Activated CD4-positive, alpha-beta memory T cell treated with anti-CD3 and anti-CD28 coated beads, Interleukin-2, amount 10 ng/mL, durations not matched to agents 7 days and 5 days (primary cell): ENCODE data around the gene ECHDC3. TPM values are rescaled to one million over a fixed set of nuclear protein-coding genes. Genes with fewer than 3 reads are reported as not detected.

ENCODE experiments used
- CTCF ChIA-PET: fragments of 350-600 bp; sonication (Branson Sonifier 250); formaldehyde crosslinking; loops from one replicate; lab custom pipeline; 2021; ENCODE audit warnings: antibody characterized with exemption, inconsistent platforms; lab: Charles Lee
- POLR2A ChIA-PET: fragments of 350-600 bp; sonication (Branson Sonifier 250); formaldehyde crosslinking; loops from one replicate; lab custom pipeline; 2021; ENCODE audit warnings: antibody characterized with exemption; lab: Charles Lee
- DNase-seq: peaks from one replicate; pipeline ENCODE4 v3.0.0-alpha.2; 2020
- H3K27ac Mint-ChIP-seq: one replicate; pipeline ENCODE4 v1.8.0; 2021; ENCODE audit warnings: mild to moderate bottlenecking, mixed read lengths
- H3K27me3 Mint-ChIP-seq: one replicate; pipeline ENCODE4 v1.8.0; 2021; ENCODE audit warnings: mixed read lengths
- H3K36me3 Mint-ChIP-seq: one replicate; pipeline ENCODE4 v1.8.0; 2021; ENCODE audit warnings: low read depth, mixed read lengths
- H3K4me1 Mint-ChIP-seq: one replicate; pipeline ENCODE4 v1.8.0; 2021; ENCODE audit warnings: mixed read lengths
- H3K4me3 Mint-ChIP-seq: one replicate; pipeline ENCODE4 v1.8.0; 2021; ENCODE audit warnings: mild to moderate bottlenecking, mixed read lengths
- H3K9me3 Mint-ChIP-seq: one replicate; pipeline ENCODE4 v1.8.0; 2021; ENCODE audit warnings: mixed read lengths
- total RNA-seq, 2 experiments: library from RNA; stranded (reverse); gene quantifications; one replicate each; pipeline ENCODE4 v1.2.3, GENCODE V29; 2021

The ECHDC3 gene
- total RNA-seq, 2 experiments from 2014 or later: not detected

DNA sequence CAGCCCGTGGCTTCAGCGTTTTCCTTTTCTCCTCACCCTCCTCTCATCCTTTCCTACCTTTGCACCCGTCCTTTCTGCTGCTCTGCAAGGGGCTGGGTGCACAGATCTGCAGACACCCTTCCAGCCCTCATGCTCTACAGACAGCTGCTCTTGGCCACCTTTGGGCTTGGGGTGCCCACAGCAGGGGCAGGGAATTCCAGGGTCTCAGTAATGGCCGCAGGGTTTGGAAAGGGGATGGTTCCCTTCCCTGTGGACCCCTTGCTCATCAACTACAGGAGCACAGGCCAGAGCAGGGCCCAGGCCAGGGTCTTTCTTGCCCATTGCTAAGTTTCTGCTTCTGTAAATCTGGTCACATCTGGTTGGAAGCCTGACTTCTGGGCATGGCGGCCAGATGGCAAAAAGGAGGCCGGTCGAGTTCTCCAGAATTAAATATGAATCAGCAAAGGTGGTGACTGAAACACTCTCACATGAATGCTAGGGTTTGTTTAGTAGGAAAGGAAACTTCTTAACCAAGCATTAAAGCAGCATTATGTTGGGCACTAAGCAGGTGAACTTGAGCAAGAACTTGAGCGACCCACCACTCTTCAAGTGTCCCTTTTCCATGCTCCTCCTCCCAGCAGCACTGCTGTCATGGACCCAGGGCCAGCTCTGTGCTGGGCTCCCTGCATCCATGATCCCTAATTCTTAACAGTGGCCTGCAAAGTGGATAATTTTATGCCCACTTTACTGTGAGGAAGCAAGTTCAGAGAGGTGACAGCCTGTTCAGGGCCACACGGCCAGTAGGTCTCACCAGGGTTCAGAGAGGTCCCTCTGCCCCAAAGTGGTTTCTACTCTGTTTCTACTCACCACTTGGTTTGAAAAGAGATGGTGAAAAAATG lies 1.5 kb downstream of the ECHDC3 start:
- ChIA-PET CTCF (no interaction called here), POLR2A (no interaction called here)
- no peak for DNase-seq
- Mint-ChIP-seq H3K9me3 (peaks cover 2% of the 10 kb centered on the region), H3K4me1 (peaks cover 5% of the 10 kb centered on the region), H3K4me3 (no peak overlapping the region), H3K27me3 (peaks cover 32% of the 10 kb centered on the region), H3K27ac (no peak overlapping the region), H3K36me3 (no peaks in the 10 kb centered on the region)

DNA sequence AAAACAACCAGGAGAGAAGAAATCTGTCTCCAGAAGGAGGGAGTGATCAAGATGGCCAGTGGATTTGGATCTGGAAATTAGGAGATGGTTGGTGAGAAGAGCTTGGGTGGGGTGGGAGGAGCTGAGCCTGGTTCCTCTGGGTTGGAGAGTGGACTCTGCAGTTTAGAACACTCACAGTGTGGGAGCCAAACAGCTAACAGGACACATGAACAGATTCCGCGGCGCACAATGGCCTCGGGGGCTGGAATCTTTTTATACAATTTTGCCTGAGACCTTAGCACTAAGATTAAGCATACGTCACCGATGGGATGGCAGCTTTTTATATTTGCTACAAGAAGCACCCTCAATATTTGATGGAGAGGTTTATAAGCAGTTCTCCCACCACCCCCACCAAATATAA lies 2.9 kb downstream of the ECHDC3 start:
- POLR2A ChIA-PET: no interaction called here
- H3K27me3 Mint-ChIP-seq: peaks cover 32% of the 10 kb centered on the region

DNA sequence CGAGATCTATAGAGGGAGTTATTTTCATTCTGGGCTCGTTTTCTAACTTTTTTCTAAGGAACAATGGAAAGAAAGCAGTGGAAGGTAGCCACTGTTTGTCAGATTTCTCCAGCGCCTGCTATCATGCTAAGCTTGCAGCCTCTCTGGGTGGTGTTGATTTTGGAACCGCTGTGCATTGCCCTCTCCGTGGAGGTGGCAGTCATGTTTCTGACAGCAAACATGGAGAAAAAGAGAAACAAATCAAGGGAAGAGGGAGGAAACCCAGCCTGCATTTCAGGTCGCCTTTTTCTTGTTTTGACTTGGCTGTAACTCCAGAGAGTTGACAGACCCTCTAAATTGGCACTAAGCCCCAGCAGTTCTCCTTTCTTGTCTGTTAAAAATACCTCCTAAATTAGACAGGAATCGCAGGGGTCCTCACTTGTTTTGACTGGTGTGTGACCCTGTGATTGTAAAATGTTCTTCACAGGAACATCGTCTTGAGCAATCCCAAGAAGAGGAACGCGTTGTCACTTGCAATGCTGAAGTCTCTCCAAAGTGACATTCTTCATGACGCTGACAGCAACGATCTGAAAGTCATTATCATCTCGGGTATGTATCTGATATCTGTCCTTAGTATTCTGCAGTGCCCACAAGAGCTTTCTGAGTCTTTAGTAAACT lies 4.8 kb downstream of the ECHDC3 start:
- H3K27ac Mint-ChIP-seq: no peak overlapping the region

More for the DNA sequence above, 2.9 kb downstream of the ECHDC3 start:
- CTCF ChIA-PET: no interaction called here
- no peak overlapping the region for H3K4me3 Mint-ChIP-seq
- no peak overlapping the region for H3K27ac Mint-ChIP-seq
- DNase-seq: no peak
- H3K4me1 Mint-ChIP-seq: peaks cover 5% of the 10 kb centered on the region
- no peaks in the 10 kb centered on the region for H3K36me3 Mint-ChIP-seq
- H3K9me3 Mint-ChIP-seq: peaks cover 2% of the 10 kb centered on the region

DNA sequence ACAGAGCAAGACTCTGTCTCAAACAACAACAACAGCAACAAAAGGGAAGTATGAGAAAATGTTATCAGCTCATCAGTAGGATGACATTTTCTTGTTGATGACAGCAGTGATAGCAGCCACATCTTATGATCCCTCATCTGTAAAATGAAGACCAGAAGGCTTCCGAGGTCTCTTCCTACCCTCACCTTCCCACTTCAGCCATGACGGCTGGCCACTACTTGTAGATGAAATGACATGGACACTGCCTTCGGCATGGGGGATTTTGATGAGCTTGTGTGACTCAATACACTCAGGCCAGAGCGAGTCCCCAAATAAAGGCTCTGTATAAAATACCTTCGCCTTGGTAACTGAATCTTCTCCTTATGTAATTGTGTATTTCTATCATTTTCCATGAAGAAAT lies 6.7 kb downstream of the ECHDC3 start:
- DNase-seq: no peak
- ChIA-PET POLR2A (no interaction called here), CTCF (interaction anchor here (2.5 kb wide), 1 partner anchor 9 kb away, joined by 9 read pairs; no protein-coding TSS in a partner anchor)
- Mint-ChIP-seq H3K4me1 (no peaks in the 10 kb centered on the region), H3K36me3 (no peaks in the 10 kb centered on the region), H3K27ac (no peak overlapping the region), H3K9me3 (no peaks in the 10 kb centered on the region), H3K27me3 (peaks cover 17% of the 10 kb centered on the region), H3K4me3 (no peak overlapping the region)

More for the DNA sequence above, 4.8 kb downstream of the ECHDC3 start:
- no peak for DNase-seq
- Mint-ChIP-seq H3K4me3 (no peak overlapping the region), H3K27me3 (peaks cover 25% of the 10 kb centered on the region), H3K4me1 (peaks cover 2% of the 10 kb centered on the region), H3K36me3 (no peaks in the 10 kb centered on the region), H3K9me3 (no peaks in the 10 kb centered on the region)
- ChIA-PET CTCF (interaction anchor here (2.5 kb wide), 1 partner anchor 11 kb away, joined by 9 read pairs; no protein-coding TSS in a partner anchor), POLR2A (no interaction called here)

DNA sequence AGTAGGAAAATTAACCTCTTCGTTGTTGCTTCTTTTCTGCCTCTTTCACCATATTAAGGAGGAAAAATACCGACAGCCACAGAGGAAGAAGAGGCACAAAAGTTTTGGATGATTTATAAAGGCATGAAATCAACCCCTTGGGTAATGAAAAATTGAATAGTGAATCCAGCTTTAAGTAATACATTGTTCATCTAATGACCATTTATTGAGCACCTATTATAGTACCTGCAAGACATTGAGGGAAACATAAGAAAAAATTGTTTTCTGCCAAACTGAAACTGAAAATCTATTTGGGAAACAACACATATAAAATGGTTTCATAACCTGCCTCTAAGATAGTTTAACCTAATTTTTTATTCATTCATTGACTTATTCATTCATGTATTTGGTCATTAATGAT lies 8.2 kb downstream of the ECHDC3 start:
- Mint-ChIP-seq H3K27me3 (peaks cover 11% of the 10 kb centered on the region), H3K4me1 (no peaks in the 10 kb centered on the region), H3K27ac (no peak overlapping the region), H3K9me3 (no peaks in the 10 kb centered on the region), H3K4me3 (no peak overlapping the region), H3K36me3 (no peaks in the 10 kb centered on the region)
- ChIA-PET CTCF (no interaction called here), POLR2A (no interaction called here)
- DNase-seq: no peak

DNA sequence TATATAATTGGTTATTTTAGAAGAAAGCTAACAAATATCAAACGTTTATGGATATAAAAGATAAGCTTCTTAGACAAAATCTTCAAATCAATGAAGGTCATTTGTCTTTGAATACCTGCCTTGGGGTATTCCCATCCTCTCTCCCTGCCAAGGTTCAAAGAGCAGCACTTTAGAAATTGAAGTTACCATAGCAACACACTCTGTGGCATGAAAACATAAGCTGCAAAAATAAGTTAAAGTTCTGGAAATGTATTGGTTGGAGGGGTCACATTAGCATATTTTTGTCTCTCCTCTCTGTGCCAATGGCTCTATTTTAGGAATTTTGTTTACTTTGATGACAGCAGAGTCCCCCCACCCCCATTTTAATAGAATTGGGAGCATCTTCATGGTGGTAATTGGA lies 12.0 kb downstream of the ECHDC3 start:
- POLR2A ChIA-PET: no interaction called here
- H3K9me3 Mint-ChIP-seq: no peaks in the 10 kb centered on the region
- no peaks in the 10 kb centered on the region for H3K36me3 Mint-ChIP-seq
- H3K4me1 Mint-ChIP-seq: no peaks in the 10 kb centered on the region
- peaks cover 13% of the 10 kb centered on the region for H3K27me3 Mint-ChIP-seq
- CTCF ChIA-PET: interaction anchor here (1.8 to 5.6 kb wide), 2 partner anchors 29 to 241 kb away, joined by 4 to 71 read pairs; no protein-coding TSS in a partner anchor
- DNase-seq: no peak
- H3K4me3 Mint-ChIP-seq: no peak overlapping the region
- H3K27ac Mint-ChIP-seq: no peak overlapping the region

DNA sequence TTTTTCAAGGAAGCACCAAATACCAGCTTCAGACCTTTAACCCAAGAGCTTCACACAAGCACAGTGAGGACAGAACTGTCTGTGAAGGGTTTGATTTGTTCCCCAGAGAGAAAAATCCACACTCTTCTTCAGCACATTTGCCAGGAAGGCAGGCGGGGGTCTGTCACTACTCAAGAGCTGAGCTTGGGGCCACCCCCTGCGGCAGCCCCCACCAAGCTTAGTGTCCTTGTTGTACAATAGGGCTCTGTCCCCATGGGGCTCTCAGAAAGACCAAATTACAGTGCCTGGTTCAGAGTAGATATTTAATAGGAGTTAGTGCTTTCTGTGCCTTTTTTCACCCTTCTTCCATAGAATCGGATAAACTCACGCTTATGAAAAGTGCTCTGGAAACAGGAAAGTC lies 12.4 kb downstream of the ECHDC3 start:
- ChIA-PET CTCF (interaction anchor here (1.8 to 5.6 kb wide), 2 partner anchors 28 to 241 kb away, joined by 4 to 71 read pairs; no protein-coding TSS in a partner anchor), POLR2A (no interaction called here)
- Mint-ChIP-seq H3K27me3 (peaks cover 13% of the 10 kb centered on the region), H3K9me3 (no peaks in the 10 kb centered on the region), H3K4me1 (no peaks in the 10 kb centered on the region), H3K4me3 (no peak overlapping the region), H3K36me3 (no peaks in the 10 kb centered on the region), H3K27ac (no peak overlapping the region)
- DNase-seq: no peak

DNA sequence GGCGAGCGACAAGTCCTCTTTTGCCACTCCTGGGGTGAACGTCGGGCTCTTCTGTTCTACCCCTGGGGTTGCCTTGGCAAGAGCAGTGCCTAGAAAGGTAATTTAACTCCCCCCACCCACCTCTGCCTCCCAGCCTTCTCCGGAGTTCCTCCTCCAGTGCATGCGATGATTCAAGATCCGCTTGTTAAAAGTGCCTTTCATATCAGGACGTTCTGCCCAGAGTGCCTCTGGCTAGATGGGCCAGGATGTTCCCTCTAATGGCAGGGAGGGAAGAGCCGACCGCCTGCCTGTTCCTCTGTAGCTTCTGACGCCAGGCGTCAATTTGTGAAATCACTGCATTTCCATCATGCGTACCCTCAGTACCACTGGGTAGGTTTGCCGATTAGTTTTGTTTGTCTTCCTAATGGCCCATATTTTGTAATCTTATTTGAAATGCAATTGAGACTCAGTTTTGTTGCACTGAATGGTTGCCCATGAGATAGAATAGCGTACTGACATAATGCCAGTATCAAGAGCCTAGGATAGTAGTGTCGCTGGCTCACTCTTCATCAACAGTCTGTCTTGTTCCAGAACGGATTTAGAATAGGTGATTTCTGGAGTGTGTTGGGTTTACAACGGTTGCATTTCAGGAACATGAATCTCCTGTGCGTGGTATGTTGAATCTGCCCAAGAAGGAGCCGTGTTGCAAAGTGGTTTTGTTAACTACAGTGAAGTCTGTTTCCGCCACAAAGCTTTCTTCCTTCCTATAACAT lies 13.5 kb downstream of the ECHDC3 start:
- ChIA-PET POLR2A (no interaction called here), CTCF (interaction anchor here (1.6 to 5.6 kb wide), 3 partner anchors 71 to 242 kb away, joined by 4 to 71 read pairs (median 47); no protein-coding TSS in a partner anchor)
- DNase-seq: no peak
- no peaks in the 10 kb centered on the region for H3K4me1 Mint-ChIP-seq
- no peak overlapping the region for H3K27ac Mint-ChIP-seq
- H3K9me3 Mint-ChIP-seq: no peaks in the 10 kb centered on the region
- no peak overlapping the region for H3K4me3 Mint-ChIP-seq
- no peaks in the 10 kb centered on the region for H3K36me3 Mint-ChIP-seq
- H3K27me3 Mint-ChIP-seq: peaks cover 11% of the 10 kb centered on the region

DNA sequence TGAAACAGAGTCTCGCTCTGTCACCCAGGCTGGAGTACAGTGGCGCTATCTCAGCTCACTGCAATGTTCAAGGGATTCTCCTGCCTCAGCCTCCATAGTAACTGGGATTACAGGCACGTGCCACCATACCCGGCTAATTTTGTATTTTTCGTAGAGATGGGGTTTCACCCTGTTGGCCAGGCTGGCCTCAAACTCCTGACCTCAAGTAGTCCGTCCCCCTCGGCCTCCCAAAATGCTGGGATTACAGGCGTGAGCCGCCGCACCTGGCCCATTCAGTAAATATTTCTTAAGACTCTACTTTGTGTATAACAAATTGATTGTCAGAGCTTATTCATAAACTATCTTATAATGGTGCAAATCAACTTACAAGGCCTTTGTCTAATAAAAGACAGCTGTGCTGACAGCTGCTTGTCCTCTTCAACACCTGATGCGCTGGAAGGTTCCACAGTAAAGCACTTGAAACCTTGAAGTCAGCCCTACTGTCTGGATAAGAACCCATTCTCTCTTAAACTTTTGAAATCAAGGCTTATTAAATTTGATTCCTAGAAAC lies 14.7 kb downstream of the ECHDC3 start:
- ChIA-PET POLR2A (no interaction called here), CTCF (interaction anchor here (0.8 to 5.6 kb wide), 22 partner anchors 9 to 284 kb away, joined by 3 to 71 read pairs (median 4); no protein-coding TSS in a partner anchor)
- no peak for DNase-seq
- H3K27me3 Mint-ChIP-seq: peaks cover 10% of the 10 kb centered on the region
- H3K4me3 Mint-ChIP-seq: no peak overlapping the region
- H3K27ac Mint-ChIP-seq: no peak overlapping the region
- no peaks in the 10 kb centered on the region for H3K4me1 Mint-ChIP-seq
- H3K9me3 Mint-ChIP-seq: no peaks in the 10 kb centered on the region
- H3K36me3 Mint-ChIP-seq: no peaks in the 10 kb centered on the region

DNA sequence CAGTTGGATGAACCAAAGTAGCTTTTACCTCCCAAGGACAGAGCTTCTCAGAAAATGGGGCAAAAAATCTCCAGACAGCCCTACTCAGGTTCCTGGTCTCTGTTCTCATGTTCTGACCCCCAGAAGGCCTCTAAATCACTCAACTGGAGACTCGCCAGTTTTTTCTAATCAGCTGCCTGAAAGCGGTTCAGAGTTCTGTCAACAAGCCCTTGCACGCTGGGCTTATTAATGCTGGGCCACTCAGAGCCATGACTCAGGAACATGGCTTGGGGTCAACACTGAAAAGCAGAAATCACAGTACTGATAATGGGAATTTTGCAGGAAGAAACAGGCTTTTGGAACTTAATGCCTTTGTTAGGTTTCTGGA lies 15.3 kb downstream of the ECHDC3 start:
- ChIA-PET POLR2A (interaction anchor here (1.2 kb wide), 1 partner anchor 242 kb away, joined by 4 read pairs; no protein-coding TSS in a partner anchor), CTCF (interaction anchor here (0.6 to 5.6 kb wide), 29 partner anchors 10 to 312 kb away, joined by 3 to 71 read pairs (median 4); no protein-coding TSS in a partner anchor)
- H3K9me3 Mint-ChIP-seq: no peaks in the 10 kb centered on the region
- no peak overlapping the region for H3K27ac Mint-ChIP-seq
- H3K4me3 Mint-ChIP-seq: no peak overlapping the region
- H3K36me3 Mint-ChIP-seq: no peaks in the 10 kb centered on the region
- H3K4me1 Mint-ChIP-seq: no peaks in the 10 kb centered on the region
- DNase-seq: no peak
- H3K27me3 Mint-ChIP-seq: peaks cover 10% of the 10 kb centered on the region

DNA sequence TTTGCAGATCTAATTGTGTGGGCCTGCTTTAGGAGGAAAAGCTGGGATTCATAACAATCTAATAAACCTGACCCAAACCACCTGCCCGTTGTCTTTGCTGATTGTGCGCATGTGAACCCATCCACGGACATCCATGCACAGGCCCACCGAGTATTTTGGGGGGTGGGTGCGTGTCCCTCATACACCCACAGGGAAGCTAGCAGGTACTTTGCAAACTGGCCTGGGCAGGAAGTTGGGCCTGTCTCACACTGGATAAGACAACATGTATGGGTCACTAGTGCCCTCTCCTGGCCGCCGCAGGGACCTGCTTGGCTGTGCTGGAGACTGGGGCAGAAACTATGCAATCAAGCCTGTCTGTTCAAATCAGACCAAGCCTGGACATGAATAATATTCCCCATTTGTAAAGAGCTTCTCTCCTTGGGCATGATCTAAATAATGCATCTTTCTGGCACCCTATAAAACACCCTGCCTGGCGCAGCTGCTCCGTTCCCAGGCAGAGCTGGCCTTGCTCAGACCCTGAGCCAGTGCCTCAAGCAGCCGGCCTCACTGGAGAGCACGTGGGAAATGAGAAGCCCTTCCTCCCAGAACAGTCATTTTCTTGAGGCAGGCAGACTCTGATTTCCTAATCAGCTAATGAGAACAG lies 15.8 kb downstream of the ECHDC3 start:
- POLR2A ChIA-PET: interaction anchor here (1.2 kb wide), 1 partner anchor 243 kb away, joined by 4 read pairs; no protein-coding TSS in a partner anchor
- Mint-ChIP-seq H3K4me1 (no peaks in the 10 kb centered on the region), H3K4me3 (no peak overlapping the region), H3K27me3 (peaks cover 10% of the 10 kb centered on the region), H3K9me3 (no peaks in the 10 kb centered on the region), H3K36me3 (no peaks in the 10 kb centered on the region), H3K27ac (no peak overlapping the region)
- peak; percentile 86 for DNase-seq
- CTCF ChIA-PET: interaction anchor here (0.6 to 5.6 kb wide), 31 partner anchors 10 to 312 kb away, joined by 3 to 71 read pairs (median 4); no protein-coding TSS in a partner anchor
